ENCODE results near the gene M6PR.

Gene M6PR

GRCh38 chr12:8953773-8954402 is 4.4 kb upstream of the M6PR start:
- TF ChIP-seq ESRRG (CRISPR knock-in tag; IDR thresholded peaks at IDR 0.05) (no peak), ZC3H10 (CRISPR knock-in tag; IDR thresholded peaks at IDR 0.05) (no peak), CSDC2 (CRISPR knock-in tag; IDR thresholded peaks at IDR 0.05) (no peak), GLIS3 (CRISPR knock-in tag; IDR thresholded peaks at IDR 0.05) (no peak), ZNF565 (CRISPR knock-in tag; conservative IDR thresholded peaks at IDR 0.05; ENCODE audit: low read depth) (no peak), ARNTL (CRISPR knock-in tag; IDR thresholded peaks at IDR 0.05; ENCODE audit: borderline replicate concordance, low read depth) (no peak), TCF4 (CRISPR knock-in tag; IDR thresholded peaks at IDR 0.05; ENCODE audit: borderline replicate concordance) (no peak), ZFP3 (CRISPR knock-in tag; IDR thresholded peaks at IDR 0.05) (no peak), OSR1 (CRISPR knock-in tag; IDR thresholded peaks at IDR 0.05) (no peak), TOX (CRISPR knock-in tag; IDR thresholded peaks at IDR 0.05; ENCODE audit: borderline replicate concordance) (no peak), ISL1 (CRISPR knock-in tag; IDR thresholded peaks at IDR 0.05) (no peak), BACH2 (CRISPR knock-in tag; IDR thresholded peaks at IDR 0.05; ENCODE audit: borderline replicate concordance) (no peak), RARB (CRISPR knock-in tag; IDR thresholded peaks at IDR 0.05) (no peak), ZFP30 (CRISPR knock-in tag; IDR thresholded peaks at IDR 0.05) (no peak), PPARA (CRISPR knock-in tag; IDR thresholded peaks at IDR 0.05; ENCODE audit: borderline replicate concordance) (no peak), SNAI2 (CRISPR knock-in tag; IDR thresholded peaks at IDR 0.05) (no peak)
- TF ChIP-seq, protein P1, sequence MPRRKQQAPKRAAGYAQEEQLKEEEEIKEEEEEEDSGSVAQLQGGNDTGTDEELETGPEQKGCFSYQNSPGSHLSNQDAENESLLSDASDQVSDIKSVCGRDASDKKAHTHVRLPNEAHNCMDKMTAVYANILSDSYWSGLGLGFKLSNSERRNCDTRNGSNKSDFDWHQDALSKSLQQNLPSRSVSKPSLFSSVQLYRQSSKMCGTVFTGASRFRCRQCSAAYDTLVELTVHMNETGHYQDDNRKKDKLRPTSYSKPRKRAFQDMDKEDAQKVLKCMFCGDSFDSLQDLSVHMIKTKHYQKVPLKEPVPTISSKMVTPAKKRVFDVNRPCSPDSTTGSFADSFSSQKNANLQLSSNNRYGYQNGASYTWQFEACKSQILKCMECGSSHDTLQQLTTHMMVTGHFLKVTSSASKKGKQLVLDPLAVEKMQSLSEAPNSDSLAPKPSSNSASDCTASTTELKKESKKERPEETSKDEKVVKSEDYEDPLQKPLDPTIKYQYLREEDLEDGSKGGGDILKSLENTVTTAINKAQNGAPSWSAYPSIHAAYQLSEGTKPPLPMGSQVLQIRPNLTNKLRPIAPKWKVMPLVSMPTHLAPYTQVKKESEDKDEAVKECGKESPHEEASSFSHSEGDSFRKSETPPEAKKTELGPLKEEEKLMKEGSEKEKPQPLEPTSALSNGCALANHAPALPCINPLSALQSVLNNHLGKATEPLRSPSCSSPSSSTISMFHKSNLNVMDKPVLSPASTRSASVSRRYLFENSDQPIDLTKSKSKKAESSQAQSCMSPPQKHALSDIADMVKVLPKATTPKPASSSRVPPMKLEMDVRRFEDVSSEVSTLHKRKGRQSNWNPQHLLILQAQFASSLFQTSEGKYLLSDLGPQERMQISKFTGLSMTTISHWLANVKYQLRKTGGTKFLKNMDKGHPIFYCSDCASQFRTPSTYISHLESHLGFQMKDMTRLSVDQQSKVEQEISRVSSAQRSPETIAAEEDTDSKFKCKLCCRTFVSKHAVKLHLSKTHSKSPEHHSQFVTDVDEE (CRISPR knock-in tag; IDR thresholded peaks at IDR 0.05), result no peak
- TF ChIP-seq, protein P2, sequence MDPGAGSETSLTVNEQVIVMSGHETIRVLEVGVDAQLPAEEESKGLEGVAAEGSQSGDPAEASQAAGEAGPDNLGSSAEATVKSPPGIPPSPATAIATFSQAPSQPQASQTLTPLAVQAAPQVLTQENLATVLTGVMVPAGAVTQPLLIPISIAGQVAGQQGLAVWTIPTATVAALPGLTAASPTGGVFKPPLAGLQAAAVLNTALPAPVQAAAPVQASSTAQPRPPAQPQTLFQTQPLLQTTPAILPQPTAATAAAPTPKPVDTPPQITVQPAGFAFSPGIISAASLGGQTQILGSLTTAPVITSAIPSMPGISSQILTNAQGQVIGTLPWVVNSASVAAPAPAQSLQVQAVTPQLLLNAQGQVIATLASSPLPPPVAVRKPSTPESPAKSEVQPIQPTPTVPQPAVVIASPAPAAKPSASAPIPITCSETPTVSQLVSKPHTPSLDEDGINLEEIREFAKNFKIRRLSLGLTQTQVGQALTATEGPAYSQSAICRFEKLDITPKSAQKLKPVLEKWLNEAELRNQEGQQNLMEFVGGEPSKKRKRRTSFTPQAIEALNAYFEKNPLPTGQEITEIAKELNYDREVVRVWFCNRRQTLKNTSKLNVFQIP (CRISPR knock-in tag; IDR thresholded peaks at IDR 0.05; ENCODE audit: borderline replicate concordance, low read depth), result no peak
- TF ChIP-seq, protein P3, sequence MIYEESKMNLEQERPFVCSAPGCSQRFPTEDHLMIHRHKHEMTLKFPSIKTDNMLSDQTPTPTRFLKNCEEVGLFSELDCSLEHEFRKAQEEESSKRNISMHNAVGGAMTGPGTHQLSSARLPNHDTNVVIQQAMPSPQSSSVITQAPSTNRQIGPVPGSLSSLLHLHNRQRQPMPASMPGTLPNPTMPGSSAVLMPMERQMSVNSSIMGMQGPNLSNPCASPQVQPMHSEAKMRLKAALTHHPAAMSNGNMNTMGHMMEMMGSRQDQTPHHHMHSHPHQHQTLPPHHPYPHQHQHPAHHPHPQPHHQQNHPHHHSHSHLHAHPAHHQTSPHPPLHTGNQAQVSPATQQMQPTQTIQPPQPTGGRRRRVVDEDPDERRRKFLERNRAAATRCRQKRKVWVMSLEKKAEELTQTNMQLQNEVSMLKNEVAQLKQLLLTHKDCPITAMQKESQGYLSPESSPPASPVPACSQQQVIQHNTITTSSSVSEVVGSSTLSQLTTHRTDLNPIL (CRISPR knock-in tag; IDR thresholded peaks at IDR 0.05; ENCODE audit: low read depth), result no peak
- TF ChIP-seq, protein P4, sequence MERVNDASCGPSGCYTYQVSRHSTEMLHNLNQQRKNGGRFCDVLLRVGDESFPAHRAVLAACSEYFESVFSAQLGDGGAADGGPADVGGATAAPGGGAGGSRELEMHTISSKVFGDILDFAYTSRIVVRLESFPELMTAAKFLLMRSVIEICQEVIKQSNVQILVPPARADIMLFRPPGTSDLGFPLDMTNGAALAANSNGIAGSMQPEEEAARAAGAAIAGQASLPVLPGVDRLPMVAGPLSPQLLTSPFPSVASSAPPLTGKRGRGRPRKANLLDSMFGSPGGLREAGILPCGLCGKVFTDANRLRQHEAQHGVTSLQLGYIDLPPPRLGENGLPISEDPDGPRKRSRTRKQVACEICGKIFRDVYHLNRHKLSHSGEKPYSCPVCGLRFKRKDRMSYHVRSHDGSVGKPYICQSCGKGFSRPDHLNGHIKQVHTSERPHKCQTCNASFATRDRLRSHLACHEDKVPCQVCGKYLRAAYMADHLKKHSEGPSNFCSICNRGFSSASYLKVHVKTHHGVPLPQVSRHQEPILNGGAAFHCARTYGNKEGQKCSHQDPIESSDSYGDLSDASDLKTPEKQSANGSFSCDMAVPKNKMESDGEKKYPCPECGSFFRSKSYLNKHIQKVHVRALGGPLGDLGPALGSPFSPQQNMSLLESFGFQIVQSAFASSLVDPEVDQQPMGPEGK (CRISPR knock-in tag; IDR thresholded peaks at IDR 0.05; ENCODE audit: borderline replicate concordance), result no peak
- ATAC-seq, result no peak

- TF ChIP-seq ESRRG (CRISPR knock-in tag; IDR thresholded peaks at IDR 0.05) (no peak), OSR1 (CRISPR knock-in tag; IDR thresholded peaks at IDR 0.05) (no peak), GLIS3 (CRISPR knock-in tag; IDR thresholded peaks at IDR 0.05) (no peak), TOX (CRISPR knock-in tag; IDR thresholded peaks at IDR 0.05; ENCODE audit: borderline replicate concordance) (no peak), CSDC2 (CRISPR knock-in tag; IDR thresholded peaks at IDR 0.05) (no peak), SNAI2 (CRISPR knock-in tag; IDR thresholded peaks at IDR 0.05) (no peak), ZNF70 (CRISPR knock-in tag; IDR thresholded peaks at IDR 0.05) (no peak), ZNF8 (CRISPR knock-in tag; IDR thresholded peaks at IDR 0.05) (no peak), CSRNP3 (CRISPR knock-in tag; IDR thresholded peaks at IDR 0.05) (no peak), TCF4 (CRISPR knock-in tag; IDR thresholded peaks at IDR 0.05; ENCODE audit: borderline replicate concordance) (no peak)
- TF ChIP-seq, protein P2 (CRISPR knock-in tag; IDR thresholded peaks at IDR 0.05; ENCODE audit: borderline replicate concordance, low read depth), result no peak
- TF ChIP-seq, protein P4 (CRISPR knock-in tag; IDR thresholded peaks at IDR 0.05; ENCODE audit: borderline replicate concordance), result no peak
- TF ChIP-seq, protein P3 (CRISPR knock-in tag; IDR thresholded peaks at IDR 0.05; ENCODE audit: low read depth), result no peak
- ATAC-seq, result no peak
These were observed 2.3 kb upstream of the M6PR start for GRCh38 chr12:8951744-8952143.
